Measurements from ENCODE around the gene AGR2.

- TF ChIP-seq CTCF (IDR thresholded peaks at IDR 0.05): no peak
- TF ChIP-seq POLR2A (IDR thresholded peaks at IDR 0.05): no peak
- no peak for TF ChIP-seq EP300 (IDR thresholded peaks at IDR 0.05)
- no peak for TF ChIP-seq POLR2AphosphoS5 (IDR thresholded peaks at IDR 0.05)
Measured at GRCh38 chr7:16780596-16780995, 24.2 kb downstream of the AGR2 start.

All from stomach (tissue), 4 donors.